GM23248 (cell line): ENCODE measurements around the gene ACVR1C. TPM values are rescaled to one million over a fixed set of nuclear protein-coding genes. Genes with fewer than 3 reads are reported as not detected.

Experiments used
- DNase-seq: peaks from one replicate; pipeline ENCODE4 v3.0.0-alpha.2; 2015
- H2AFZ ChIP-seq: fragments of 200-600 bp; sonication (generic); 2 replicates; pipeline ENCODE4 v1.6.1; 2016; ENCODE audit warnings: antibody characterized with exemption
- H3F3A ChIP-seq: fragments of 200-600 bp; sonication (generic); 2 replicates; pipeline ENCODE4 v1.6.1; 2016; ENCODE audit warnings: mild to moderate bottlenecking, antibody characterized with exemption, mixed run types; ENCODE audit not compliant: insufficient read depth
- H3K27ac ChIP-seq: fragments of 200-600 bp; sonication (generic); 2 replicates; pipeline ENCODE4 v1.5.1; 2016; ENCODE audit warnings: mild to moderate bottlenecking
- H3K27me3 ChIP-seq: fragments of 200-600 bp; sonication (generic); replicated peaks from 2 replicates; pipeline ENCODE4 v1.6.1; 2016; ENCODE audit warnings: mild to moderate bottlenecking; ENCODE audit not compliant: insufficient read depth
- H3K36me3 ChIP-seq: fragments of 200-600 bp; sonication (generic); 2 replicates; pipeline ENCODE4 v1.6.1; 2016; ENCODE audit warnings: low read depth, mild to moderate bottlenecking
- H3K4me1 ChIP-seq: fragments of 200-600 bp; sonication (generic); 2 replicates; pipeline ENCODE4 v1.6.1; 2016; ENCODE audit warnings: mild to moderate bottlenecking; ENCODE audit not compliant: insufficient read depth
- H3K4me2 ChIP-seq: fragments of 200-600 bp; sonication (generic); one replicate; pipeline ENCODE4 v1.6.1; 2016; ENCODE audit warnings: mild to moderate bottlenecking; ENCODE audit not compliant: unreplicated experiment
- H3K4me3 ChIP-seq: fragments of 200-600 bp; sonication (generic); 2 replicates; pipeline ENCODE4 v1.5.1; 2016; ENCODE audit warnings: mild to moderate bottlenecking
- H3K79me2 ChIP-seq: fragments of 200-600 bp; sonication (generic); 2 replicates; pipeline ENCODE4 v1.6.1; 2016; ENCODE audit warnings: mild to moderate bottlenecking; ENCODE audit not compliant: insufficient read depth
- H3K9ac ChIP-seq: fragments of 200-600 bp; sonication (generic); 2 replicates; pipeline ENCODE4 v1.6.1; 2016; ENCODE audit warnings: mild to moderate bottlenecking
- H3K9me2 ChIP-seq: fragments of 200-600 bp; sonication (generic); 2 replicates; pipeline ENCODE4 v1.6.1; 2016; ENCODE audit warnings: mixed run types, mild to moderate bottlenecking, moderate library complexity; ENCODE audit not compliant: insufficient read depth
- H3K9me3 ChIP-seq: fragments of 200-600 bp; sonication (generic); one replicate; pipeline ENCODE4 v1.6.1; 2017; ENCODE audit warnings: low read depth
- H4K20me1 ChIP-seq: fragments of 200-600 bp; sonication (generic); 2 replicates; pipeline ENCODE4 v1.6.0; 2016; ENCODE audit not compliant: insufficient read depth
- EZH2 ChIP-seq: fragments of 200-600 bp; sonication (generic); IDR thresholded peaks from 2 replicates; pipeline ENCODE4 v1.6.1; 2018; ENCODE audit warnings: antibody characterized with exemption, mild to moderate bottlenecking; ENCODE audit not compliant: insufficient read depth, poor library complexity, severe bottlenecking
- EZH2phosphoT487 ChIP-seq: fragments of 200-600 bp; sonication (generic); IDR thresholded peaks from 2 replicates; pipeline ENCODE4 v1.6.1; 2018; ENCODE audit warnings: antibody characterized with exemption, moderate library complexity, mild to moderate bottlenecking, low read depth; ENCODE audit not compliant: insufficient read depth
- WGBS, 2 experiments: methylation state at CpG; one replicate each; pipeline ENCODE4 v1.1.6; 2015 to 2017; ENCODE audit warnings: low lambda C conversion rate in 2 of 2, low coverage in 1 of 2; ENCODE audit errors: missing lambda C conversion rate in 2 of 2; 5-methylcytosine and 5-hydroxymethylcytosine counted together
- in situ Hi-C: fragments of 300-500 bp; cut with MboI; formaldehyde crosslinking; loops from 2 replicates; pipeline ENCODE4 v1.15.0; 2020
- polyA plus RNA-seq: library from polyadenylated mRNA; unstranded; fragments of >200 nt; fragmentation: Nextera tagmentation; extraction: Ambion mirVana; gene quantifications from 2 replicates; pipeline ENCODE4 v1.2.1, GENCODE V29; 2016
- total RNA-seq: library from RNA; depleted of rRNA; stranded (reverse); fragments of >200 nt; shearing (Covaris generic); gene quantifications from 2 replicates; pipeline ENCODE4 v1.2.3, GENCODE V29; 2014

The ACVR1C gene
- total and polyA plus RNA-seq, 2 experiments from 2014 or later, result 0.32 TPM; not detected in 1

DNA sequence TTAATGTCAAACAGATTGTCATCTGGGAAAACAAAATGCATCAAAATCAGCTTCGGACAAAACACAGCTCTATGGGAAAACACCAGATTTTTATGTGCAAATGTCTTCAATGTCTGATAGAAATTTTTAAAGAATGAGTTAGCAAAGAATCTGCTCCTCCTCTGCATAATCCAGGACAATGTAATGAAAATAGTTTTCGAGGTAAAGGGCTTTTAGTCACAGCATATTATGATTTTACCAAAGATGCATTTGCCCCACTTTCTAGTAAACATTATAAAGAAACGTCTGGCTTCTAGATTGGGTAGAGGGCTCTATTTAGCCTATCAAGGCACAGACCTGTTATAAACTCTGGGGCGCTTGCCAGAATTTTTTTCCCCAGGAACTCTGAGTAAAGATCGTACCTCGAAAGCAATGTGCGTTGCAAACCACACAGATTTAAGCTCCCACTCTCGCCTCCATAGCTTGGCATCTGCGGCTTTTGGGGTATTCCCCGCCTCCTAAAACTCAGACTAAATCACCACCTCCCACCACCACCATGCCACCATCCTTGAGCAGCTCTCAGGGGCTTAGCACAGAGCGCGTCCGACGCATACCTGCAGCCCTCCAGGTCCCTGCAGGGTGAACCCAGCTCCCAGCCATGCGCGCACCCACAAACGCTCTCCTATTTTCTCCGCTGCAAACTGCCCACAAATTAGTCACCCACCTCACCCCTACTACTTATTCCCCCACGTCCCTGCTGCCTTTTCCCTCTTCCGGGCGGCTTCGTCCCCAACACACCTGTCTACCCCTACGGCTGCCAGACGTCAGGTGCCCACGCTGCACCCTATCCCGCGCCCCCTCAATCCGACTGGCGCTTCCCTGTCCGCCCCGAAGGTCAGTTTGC, 829 bp downstream of the ACVR1C start:
- peak; percentile 38 for DNase-seq
- H3K4me1 ChIP-seq, result 0 out of 2 replicates have a peak, but pooled peaks cover 7% of the 10 kb centered on the region

DNA sequence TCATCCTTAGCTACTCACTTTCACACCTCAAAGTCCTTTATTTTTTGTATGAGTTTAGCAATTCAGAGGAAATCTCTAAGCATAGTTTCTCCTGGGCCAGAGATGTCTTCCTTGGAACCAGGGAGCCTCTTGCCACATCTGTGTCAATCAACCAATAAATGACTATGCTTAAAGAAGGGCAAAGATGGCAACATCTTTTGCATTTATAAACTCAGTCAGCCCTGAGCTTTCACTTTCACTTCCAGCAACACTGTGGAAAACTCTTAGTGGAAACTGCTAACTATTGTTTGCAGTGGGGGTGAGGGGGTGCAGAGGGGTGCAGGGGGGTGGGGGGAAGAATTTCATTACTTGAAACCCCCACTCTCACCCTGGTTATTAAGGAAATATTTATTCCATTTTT, 3.4 kb downstream of the ACVR1C start:
- no peak overlapping the region for H3K4me3 ChIP-seq
- H3K9ac ChIP-seq, result no peak overlapping the region
- no peaks in the 10 kb centered on the region for H3K36me3 ChIP-seq
- H3K9me3 ChIP-seq, result no peaks in the 10 kb centered on the region
- no peaks in the 10 kb centered on the region for H3K9me2 ChIP-seq
- H3K4me1 ChIP-seq, result peaks cover 18% of the 10 kb centered on the region
- H3K4me2 ChIP-seq, result no peak overlapping the region
- no peaks in the 10 kb centered on the region for H3K79me2 ChIP-seq
- 0 out of 2 replicates have a peak, but pooled peaks cover 5% of the 10 kb centered on the region for H3K27me3 ChIP-seq
- no peak overlapping the region for H2AFZ ChIP-seq
- H4K20me1 ChIP-seq, result no peaks in the 10 kb centered on the region
- in situ Hi-C loops, result no loop called here
- no peak for TF ChIP-seq EZH2phosphoT487
- no peak for TF ChIP-seq EZH2
- peaks cover 7% of the 10 kb centered on the region for H3F3A ChIP-seq
- peak; percentile 9 for DNase-seq
- no peak overlapping the region for H3K27ac ChIP-seq

More for the DNA sequence above, 829 bp downstream of the ACVR1C start:
- no peaks in the 10 kb centered on the region for H3K79me2 ChIP-seq
- no peak overlapping the region for H3K27ac ChIP-seq
- H3K4me2 ChIP-seq, result peak overlapping the region; percentile 93
- no peak overlapping the region for H3K9ac ChIP-seq
- H3K27me3 ChIP-seq, result 0 out of 2 replicates have a peak, but pooled peaks cover 5% of the 10 kb centered on the region
- no peaks in the 10 kb centered on the region for H3K9me2 ChIP-seq
- H3K4me3 ChIP-seq, result peak overlapping the region; percentile 77
- no peak for TF ChIP-seq EZH2
- no peak for TF ChIP-seq EZH2phosphoT487
- H3K36me3 ChIP-seq, result no peaks in the 10 kb centered on the region
- peaks cover 7% of the 10 kb centered on the region; the same call in 1 of the 2 replicates for H3F3A ChIP-seq
- in situ Hi-C loops, result no loop called here
- peak overlapping the region; percentile 90 for H2AFZ ChIP-seq
- no peaks in the 10 kb centered on the region for H4K20me1 ChIP-seq
- 14 to 15% methylated on average over 29 to 31 of the region's 31 CpGs for WGBS, 2 experiments
- no peaks in the 10 kb centered on the region for H3K9me3 ChIP-seq

DNA sequence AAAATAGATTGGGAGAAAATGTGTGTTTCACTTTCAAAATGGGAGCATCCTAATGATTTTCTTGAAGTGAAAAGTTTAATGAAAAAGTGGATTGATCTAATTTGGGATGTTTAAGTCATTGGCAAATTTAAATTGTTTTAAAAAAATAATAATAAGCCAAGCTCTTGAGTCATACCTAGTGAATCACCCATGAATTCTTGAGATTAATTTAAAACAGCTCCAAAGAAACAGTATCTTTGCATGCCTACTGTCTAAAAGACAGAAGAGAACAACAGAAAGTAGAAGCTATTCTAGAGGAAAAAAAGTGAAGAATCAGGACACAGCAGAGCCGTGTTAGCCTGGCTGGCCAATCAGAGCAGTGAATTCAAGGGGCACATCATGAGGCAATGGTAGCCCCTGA, 7.7 kb downstream of the ACVR1C start:
- no peaks in the 10 kb centered on the region for H4K20me1 ChIP-seq
- H3K9me2 ChIP-seq, result no peaks in the 10 kb centered on the region
- H3F3A ChIP-seq, result no peaks in the 10 kb centered on the region; the same call in 1 of the 2 replicates
- in situ Hi-C loops, result no loop called here
- no peak overlapping the region for H3K4me3 ChIP-seq
- H3K9ac ChIP-seq, result no peak overlapping the region
- H3K27ac ChIP-seq, result no peak overlapping the region
- H3K9me3 ChIP-seq, result no peaks in the 10 kb centered on the region
- TF ChIP-seq EZH2, result no peak
- 0 out of 2 replicates have a peak, but pooled peaks cover 8% of the 10 kb centered on the region for H3K27me3 ChIP-seq
- H3K36me3 ChIP-seq, result no peaks in the 10 kb centered on the region
- peak overlapping the region; percentile 26 for H3K4me2 ChIP-seq
- peak; percentile 71 for DNase-seq
- WGBS, 2 experiments, result 4 to 5% methylated on average over 1 of the region's 1 CpG
- no peak overlapping the region for H2AFZ ChIP-seq
- H3K79me2 ChIP-seq, result no peaks in the 10 kb centered on the region
- H3K4me1 ChIP-seq, result peaks cover 11% of the 10 kb centered on the region

DNA sequence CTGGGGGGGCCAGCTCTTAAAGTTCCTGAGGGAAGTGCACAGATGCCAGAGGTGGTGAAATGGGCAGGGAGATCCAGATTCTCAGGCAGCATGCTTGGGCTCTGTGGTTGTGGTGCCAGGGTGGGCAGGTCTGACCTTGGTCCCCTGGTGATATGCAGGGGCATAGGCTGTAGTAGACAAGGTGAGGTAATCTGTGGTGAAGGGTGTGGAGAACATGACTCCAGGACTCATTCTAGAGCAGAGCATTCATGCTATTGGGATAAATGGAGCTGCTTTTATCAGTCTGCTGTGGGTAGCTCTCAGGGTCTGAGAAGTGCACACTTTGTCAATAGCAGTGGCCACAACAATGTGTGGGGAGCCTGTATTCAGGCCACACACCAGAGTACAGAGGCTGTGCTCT, 16.9 kb downstream of the ACVR1C start:
- no peaks in the 10 kb centered on the region for H4K20me1 ChIP-seq
- H3K27me3 ChIP-seq, result peaks cover 5% of the 10 kb centered on the region; the same call in 1 of the 2 replicates
- H3K4me3 ChIP-seq, result no peak overlapping the region
- no peaks in the 10 kb centered on the region for H3K9me3 ChIP-seq
- no peaks in the 10 kb centered on the region for H3F3A ChIP-seq
- H3K36me3 ChIP-seq, result no peaks in the 10 kb centered on the region
- no peak overlapping the region for H2AFZ ChIP-seq
- no peak overlapping the region for H3K27ac ChIP-seq
- H3K4me2 ChIP-seq, result no peak overlapping the region
- no peaks in the 10 kb centered on the region for H3K79me2 ChIP-seq
- H3K9ac ChIP-seq, result no peak overlapping the region
- no peaks in the 10 kb centered on the region for H3K4me1 ChIP-seq
- no peak for DNase-seq
- TF ChIP-seq EZH2phosphoT487 (no peak), EZH2 (no peak)
- H3K9me2 ChIP-seq, result no peaks in the 10 kb centered on the region
- in situ Hi-C loops, result no loop called here
